H1 (cell line): ENCODE results near the gene DAPK1. TPM values are rescaled to one million over a fixed set of nuclear protein-coding genes. Genes with fewer than 3 reads are reported as not detected.

Experiments used
- CTCF ChIA-PET: fragments of 300-600 bp; sonication (Branson Sonifier 250); formaldehyde crosslinking; loops from one replicate; lab custom pipeline; 2021; ENCODE audit not compliant: partially characterized antibody; lab: Charles Lee
- POLR2A ChIA-PET: fragments of 300-600 bp; sonication (Branson Sonifier 250); formaldehyde crosslinking; loops from one replicate; lab custom pipeline; 2021; ENCODE audit warnings: inconsistent platforms; ENCODE audit not compliant: partially characterized antibody; lab: Charles Lee
- DNase-seq, 2 experiments: peaks; one replicate each; pipeline versions ENCODE4 v3.0.0 to v3.0.0-alpha.2; 2010 to 2022; ENCODE audit warnings: low spot score in 2 of 2, low read depth in 1 of 2, mixed read lengths in 1 of 2
- FAIRE-seq: peaks from 2 replicates; lab custom pipeline; 2011; peaks lifted over from hg19 to GRCh38; lab: Jason Lieb, UNC
- H2AFZ ChIP-seq: 2 replicates; pipeline ENCODE4 v1.8.1; 2012; ENCODE audit warnings: low read length, inconsistent platforms
- H2AK5ac ChIP-seq: 2 replicates; pipeline ENCODE4 v1.6.1; 2013; ENCODE audit warnings: low read depth, low read length
- H2BK120ac ChIP-seq: replicated peaks from 2 replicates; pipeline ENCODE3; 2013; ENCODE audit warnings: low read depth, low read length, inconsistent platforms
- H2BK12ac ChIP-seq: 2 replicates; pipeline ENCODE4 v1.6.1; 2013; ENCODE audit warnings: low read depth, low read length
- H2BK15ac ChIP-seq: 2 replicates; pipeline ENCODE4 v1.6.1; 2013; ENCODE audit warnings: low read length
- H2BK20ac ChIP-seq: 2 replicates; pipeline ENCODE4 v1.6.1; 2013; ENCODE audit warnings: low read length
- H2BK5ac ChIP-seq: 2 replicates; pipeline ENCODE4 v1.6.1; 2013; ENCODE audit warnings: low read depth, low read length
- H3K14ac ChIP-seq: 2 replicates; pipeline ENCODE4 v1.6.1; 2013; ENCODE audit warnings: inconsistent platforms; ENCODE audit not compliant: insufficient read length
- H3K18ac ChIP-seq: 2 replicates; pipeline ENCODE4 v1.6.1; 2013; ENCODE audit warnings: low read length; ENCODE audit errors: extremely low read depth
- H3K23ac ChIP-seq: 2 replicates; pipeline ENCODE4 v1.6.1; 2013; ENCODE audit warnings: inconsistent platforms; ENCODE audit not compliant: insufficient read length
- H3K23me2 ChIP-seq: 2 replicates; pipeline ENCODE4 v1.6.1; 2013; ENCODE audit warnings: low read depth, low read length
- H3K27ac ChIP-seq: 2 replicates; pipeline ENCODE4 v1.6.1; 2011; ENCODE audit warnings: low read depth, low read length, inconsistent platforms
- H3K27me3 ChIP-seq, 4 experiments: replicated peaks in 1 of 4; 1 replicate in 1 of 4; 2 replicates in 3 of 4; pipeline versions ENCODE4 v1.6.1 to v1.8.1; 2011 to 2013; ENCODE audit warnings: low read length in 3 of 4, mild to moderate bottlenecking in 3 of 4, inconsistent platforms in 2 of 4, mixed read lengths in 2 of 4, moderate library complexity in 1 of 4; ENCODE audit not compliant: control insufficient read depth in 3 of 4, insufficient read depth in 3 of 4; ENCODE audit errors: extremely low read depth in 1 of 4
- H3K36me3 ChIP-seq, 4 experiments: 2 replicates each; pipeline versions ENCODE4 v1.6.1 to v1.8.1; 2011 to 2013; ENCODE audit warnings: mild to moderate bottlenecking in 4 of 4, low read length in 3 of 4, moderate library complexity in 2 of 4, control low read depth in 1 of 4, inconsistent platforms in 1 of 4; ENCODE audit not compliant: insufficient read depth in 4 of 4, control insufficient read depth in 2 of 4
- H3K4ac ChIP-seq: replicated peaks from 2 replicates; pipeline ENCODE3; 2013; ENCODE audit warnings: low read length, low read depth, mixed read lengths, inconsistent platforms; ENCODE audit not compliant: insufficient read length
- H3K4me1 ChIP-seq, 4 experiments: replicated peaks in 1 of 4; 1 replicate in 1 of 4; 2 replicates in 3 of 4; pipeline versions ENCODE4 v1.6.1 to v1.8.1; 2011 to 2013; ENCODE audit warnings: low read length in 3 of 4, inconsistent platforms in 2 of 4, mixed read lengths in 1 of 4; ENCODE audit not compliant: insufficient read depth in 4 of 4, control insufficient read depth in 3 of 4
- H3K4me2 ChIP-seq, 2 experiments: 2 replicates each; pipeline versions ENCODE4 v1.6.1 to v1.8.1; 2011 to 2013; ENCODE audit warnings: low read depth in 2 of 2, low read length in 2 of 2, control low read depth in 1 of 2, inconsistent platforms in 1 of 2, mild to moderate bottlenecking in 1 of 2; ENCODE audit not compliant: insufficient read depth in 1 of 2
- H3K4me3 ChIP-seq, 4 experiments: fragments of 200-600, 300-600 bp in 1 of 4; sonication (generic), shearing (Covaris generic), sonication (Bioruptor Twin) in 1 of 4; 2 replicates each; pipeline versions ENCODE4 v1.5.1 to v1.8.1; 2011 to 2016; ENCODE audit warnings: low read length in 4 of 4, low read depth in 3 of 4, control low read depth in 2 of 4, inconsistent platforms in 2 of 4, mild to moderate bottlenecking in 2 of 4, mixed read lengths in 1 of 4, moderate library complexity in 1 of 4; ENCODE audit not compliant: insufficient read depth in 2 of 4; ENCODE audit errors: extremely low read depth in 1 of 4
- H3K56ac ChIP-seq: replicated peaks from 2 replicates; pipeline ENCODE3; 2013; ENCODE audit warnings: low read depth, mild to moderate bottlenecking, mixed read lengths, low read length, inconsistent platforms; ENCODE audit not compliant: insufficient read length
- H3K79me1 ChIP-seq: 2 replicates; pipeline ENCODE4 v1.6.1; 2013; ENCODE audit warnings: low read depth, low read length, control low read depth
- H3K79me2 ChIP-seq, 2 experiments: 2 replicates each; pipeline versions ENCODE4 v1.6.1 to v1.8.1; 2012 to 2013; ENCODE audit warnings: low read length in 2 of 2, mild to moderate bottlenecking in 2 of 2, inconsistent platforms in 1 of 2; ENCODE audit not compliant: insufficient read depth in 2 of 2, control insufficient read depth in 1 of 2
- H3K9ac ChIP-seq, 4 experiments: replicated peaks in 1 of 4; 1 replicate in 1 of 4; 2 replicates in 3 of 4; pipeline versions ENCODE4 v1.6.1 to v1.8.1; 2011 to 2013; ENCODE audit warnings: low read depth in 3 of 4, low read length in 3 of 4, control low read depth in 2 of 4, mild to moderate bottlenecking in 2 of 4, moderate library complexity in 2 of 4, inconsistent platforms in 1 of 4; ENCODE audit errors: extremely low read depth in 1 of 4
- H3K9me3 ChIP-seq, 2 experiments: 2 replicates each; pipeline versions ENCODE4 v1.6.1 to v1.8.1; 2012 to 2013; ENCODE audit warnings: mild to moderate bottlenecking in 2 of 2, moderate library complexity in 2 of 2, control low read depth in 1 of 2, inconsistent platforms in 1 of 2, low read depth in 1 of 2, low read length in 1 of 2, mixed read lengths in 1 of 2; ENCODE audit not compliant: insufficient read depth in 2 of 2
- H4K20me1 ChIP-seq, 2 experiments: replicated peaks in 1 of 2; 2 replicates each; pipeline versions ENCODE3 to v1.8.1; 2011 to 2013; ENCODE audit warnings: inconsistent platforms in 2 of 2, low read length in 2 of 2, mild to moderate bottlenecking in 1 of 2; ENCODE audit not compliant: insufficient read depth in 2 of 2, control insufficient read depth in 1 of 2
- H4K5ac ChIP-seq: 2 replicates; pipeline ENCODE4 v1.6.1; 2013; ENCODE audit warnings: low read length, low read depth, mixed read lengths, inconsistent platforms; ENCODE audit not compliant: insufficient read length
- H4K8ac ChIP-seq: 2 replicates; pipeline ENCODE4 v1.8.0; 2013; ENCODE audit warnings: mild to moderate bottlenecking, moderate library complexity, low read length, inconsistent platforms; ENCODE audit not compliant: insufficient read depth; ENCODE audit errors: extremely low read depth
- H4K91ac ChIP-seq: replicated peaks from 2 replicates; pipeline ENCODE3; 2013; ENCODE audit warnings: low read length, mixed read lengths, inconsistent platforms; ENCODE audit not compliant: insufficient read length
- POU5F1 ChIP-seq: IDR thresholded peaks from 2 replicates; pipeline ENCODE4 v1.6.1; 2011; ENCODE audit warnings: low read depth, mild to moderate bottlenecking, low read length, moderate library complexity
- TAF1 ChIP-seq: IDR thresholded peaks from 2 replicates; pipeline ENCODE4 v1.6.1; 2011; ENCODE audit warnings: mild to moderate bottlenecking, low read depth, low read length
- TEAD4 ChIP-seq: IDR thresholded peaks from 2 replicates; pipeline ENCODE4 v1.6.1; 2012; ENCODE audit warnings: low read depth, low read length, inconsistent platforms, mixed read lengths
- WGBS, 2 experiments: shearing (Covaris generic) in 1 of 2; methylation state at CpG; one replicate each; pipeline versions ENCODE4 v1.1.6 to v1.1.7; 2013 to 2015; ENCODE audit warnings: low lambda C conversion rate in 2 of 2, mixed read lengths in 2 of 2, inconsistent platforms in 1 of 2, low coverage in 1 of 2, missing lambda C conversion rate in 1 of 2; ENCODE audit not compliant: insufficient replicate concordance in 2 of 2, insufficient coverage in 1 of 2, insufficient read length in 1 of 2; ENCODE audit errors: extremely low coverage in 1 of 2, missing lambda C conversion rate in 1 of 2; 5-methylcytosine and 5-hydroxymethylcytosine counted together
- polyA plus RNA-seq, 7 experiments: library from polyadenylated mRNA; depleted of rRNA in 3 of 7; stranded (reverse) in 5 of 7; unstranded in 2 of 7; fragments of >200 nt in 5 of 7; fragments of 200-250 nt in 2 of 7; gene quantifications; 1 replicate in 5 of 7; 2 replicates in 1 of 7; 4 replicates in 1 of 7; pipeline versions ENCODE4 v1.2.1 to v1.2.3, GENCODE V29; 2011 to 2013; ENCODE audit warnings: missing spikeins in 2 of 7, mixed read lengths in 2 of 7
- total RNA-seq: library from RNA; stranded (reverse); fragmentation: NEBNext Ultra II Directional; extraction: Animal tissue kit (Norgen Biotek cat#: 25700); gene quantifications from 2 replicates; pipeline ENCODE4 v1.2.1, GENCODE V29; 2021
- TF ChIP-seq, protein P1 (sequence below): IDR thresholded peaks from 2 replicates; pipeline ENCODE4 v1.6.1; 2011; ENCODE audit warnings: low read length, improper control_type of control experiment

Gene DAPK1
- total and polyA plus RNA-seq, 2 of the 8 experiments (the other 6 are each of a cell fraction or from before 2014, with no cell fraction given): 62.4 to 131 TPM

DNA sequence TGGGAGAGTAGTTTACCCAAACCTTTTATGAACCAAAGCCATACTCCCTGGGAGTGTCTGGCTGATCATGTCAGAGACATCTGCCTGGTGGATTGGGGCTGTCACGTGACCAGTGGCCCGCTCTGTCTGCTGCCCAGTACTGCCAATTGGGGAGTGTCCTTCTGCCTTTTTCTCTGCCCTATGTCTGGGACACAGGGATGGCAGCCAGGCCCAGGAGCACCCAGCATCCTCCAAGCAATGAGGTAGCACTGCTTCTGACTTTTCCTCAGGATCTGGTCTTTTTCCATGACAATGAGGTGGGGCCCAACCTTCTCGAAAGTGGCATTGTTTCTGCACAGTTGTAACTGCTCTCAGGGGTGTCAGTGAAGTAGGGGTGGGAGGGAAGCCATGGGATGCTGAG lies 21.8 kb downstream of the DAPK1 start:
- FAIRE-seq: no peak

More for the DNA sequence above, 21.8 kb downstream of the DAPK1 start:
- no peak for DNase-seq
- Histone ChIP-seq H3K9me3 (no peaks in the 10 kb centered on the region), H2BK12ac (no peak overlapping the region), H3K27ac (no peak overlapping the region), H2AK5ac (no peak overlapping the region), H3K36me3 (peaks cover 0 to 6% (median 0%) of the 10 kb centered on the region in 4 experiments; a peak in 4 of 8 replicates), H2AFZ (no peak overlapping the region), H3K4me1 (peaks cover 16 to 38% (median 27%) of the 10 kb centered on the region in 4 experiments), H3K79me2 (peaks cover 4 to 94% of the 10 kb centered on the region in 2 experiments), H3K9ac (no peak overlapping the region), H2BK15ac (no peak overlapping the region; the same call in 1 of the 2 replicates), H3K27me3 (no peaks in the 10 kb centered on the region), H3K18ac (no peak overlapping the region), H3K23ac (no peak overlapping the region), H3K23me2 (no peaks in the 10 kb centered on the region; the same call in 1 of the 2 replicates), H2BK5ac (0 out of 2 replicates have a peak overlapping the region, but pooled peaks have one; percentile 7), H4K20me1 (peaks cover 8 to 22% of the 10 kb centered on the region in 2 experiments), H3K14ac (no peak overlapping the region), H4K91ac (peak overlapping the region; percentile 34), H2BK20ac (peak overlapping the region; percentile 57; the same call in 1 of the 2 replicates), H3K4me3 (no peak overlapping the region; a peak in 1 of 8 replicates), H3K79me1 (peaks cover 32% of the 10 kb centered on the region), H3K4me2 (peak overlapping the region; percentile 33 to 55; a peak in 3 of 4 replicates), H4K8ac (no peak overlapping the region), H2BK120ac (no peak overlapping the region), H3K4ac (no peak overlapping the region), H3K56ac (no peak overlapping the region), H4K5ac (no peak overlapping the region)
- no peak for TF ChIP-seq TAF1
- 0 out of 2 replicates have a peak, but pooled peaks have one; percentile 13 for TF ChIP-seq TEAD4
- TF ChIP-seq, protein P1, sequence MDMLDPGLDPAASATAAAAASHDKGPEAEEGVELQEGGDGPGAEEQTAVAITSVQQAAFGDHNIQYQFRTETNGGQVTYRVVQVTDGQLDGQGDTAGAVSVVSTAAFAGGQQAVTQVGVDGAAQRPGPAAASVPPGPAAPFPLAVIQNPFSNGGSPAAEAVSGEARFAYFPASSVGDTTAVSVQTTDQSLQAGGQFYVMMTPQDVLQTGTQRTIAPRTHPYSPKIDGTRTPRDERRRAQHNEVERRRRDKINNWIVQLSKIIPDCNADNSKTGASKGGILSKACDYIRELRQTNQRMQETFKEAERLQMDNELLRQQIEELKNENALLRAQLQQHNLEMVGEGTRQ: peak; percentile 25; the same call in 1 of the 2 replicates
- peak; percentile 45; the same call in 1 of the 2 replicates for TF ChIP-seq POU5F1
- ChIA-PET CTCF (interaction anchor here (0.6 to 1.3 kb wide), 3 partner anchors 21 to 1013 kb away, joined by 3 to 4 read pairs (median 4); no protein-coding TSS in a partner anchor), POLR2A (interaction anchor here (0.8 to 2.1 kb wide), 3 partner anchors 11 to 22 kb away, joined by 3 to 6 read pairs (median 5); partner anchors contain the start of gene DAPK1)
- 47% methylated on average over 3 of the region's 3 CpGs; no CpG with 5 or more reads in 1 of the 2 experiments for WGBS, 2 experiments
